HG02763 (cell line): ENCODE measurements around the gene ZNF618.

ENCODE experiments used
- ATAC-seq: cut with Tn5 transposase; IDR thresholded peaks from one replicate; pipeline ENCODE4 v1.9.1; 2021; ENCODE audit warnings: mild to moderate bottlenecking, moderate library complexity; ENCODE audit not compliant: unreplicated experiment

The ZNF618 gene

DNA sequence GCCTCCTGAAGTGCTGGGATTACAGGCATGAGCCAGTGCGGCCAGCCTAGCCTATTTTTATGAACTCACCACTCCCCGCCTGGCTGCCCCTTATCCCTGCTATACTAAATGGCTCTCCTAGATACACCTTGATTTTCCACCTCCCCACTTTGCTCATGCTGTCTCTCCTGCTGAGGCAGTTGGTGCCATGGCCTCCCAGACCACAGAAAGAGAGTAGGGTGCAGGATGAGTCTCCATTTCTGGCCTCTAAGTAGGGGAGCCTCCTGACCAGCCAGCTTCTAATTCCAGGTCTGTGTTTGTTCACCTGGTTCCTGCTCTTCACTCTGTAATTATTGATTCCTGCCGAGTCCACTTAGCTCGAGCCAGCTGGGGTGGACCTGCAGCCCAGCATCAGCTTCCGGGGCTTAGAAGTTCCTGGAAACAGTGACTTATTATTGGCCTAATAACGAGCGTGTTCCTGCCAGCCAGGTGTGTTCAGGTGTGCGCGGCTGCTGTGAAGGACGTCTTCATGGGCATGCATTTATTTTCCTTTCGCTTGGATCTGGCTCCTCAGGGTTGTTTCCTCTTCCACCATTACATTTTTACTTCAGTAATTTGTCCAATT is 34.0 kb downstream of the ZNF618 start:
- ATAC-seq: no peak

DNA sequence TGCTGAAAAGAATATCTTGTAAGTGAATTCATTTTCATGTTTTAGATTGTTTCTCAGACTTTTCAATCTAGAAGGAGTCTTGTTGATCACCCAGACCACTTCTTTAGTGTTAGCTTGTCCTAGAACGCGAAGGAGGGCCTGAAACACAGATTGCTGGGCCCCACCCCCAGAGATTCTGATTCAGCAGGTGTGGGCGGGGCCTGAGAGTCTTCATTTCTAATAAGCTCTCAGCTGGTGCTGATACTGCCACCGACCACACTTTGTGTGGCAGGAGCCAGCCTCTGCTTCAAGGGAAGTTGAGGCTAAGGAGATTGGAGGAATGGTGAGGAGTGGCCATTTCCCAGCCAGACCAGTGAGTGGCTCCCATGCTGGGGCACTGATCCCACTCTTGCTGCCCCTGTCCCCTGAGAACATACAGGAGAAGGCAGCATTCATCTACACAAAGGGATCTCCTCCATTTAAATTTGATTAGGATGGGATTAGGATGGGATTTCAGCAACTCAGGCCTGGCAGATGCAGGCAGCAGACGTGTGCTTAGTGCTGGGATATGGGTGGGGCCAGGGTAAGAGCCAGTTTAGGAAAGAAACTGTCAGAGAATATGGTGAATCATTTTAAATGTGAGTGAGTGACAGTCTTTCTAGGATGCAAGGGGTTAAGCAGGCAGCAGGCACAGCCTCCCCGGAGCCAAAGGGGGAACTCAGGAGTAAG is 35.9 kb downstream of the ZNF618 start:
- no peak for ATAC-seq

DNA sequence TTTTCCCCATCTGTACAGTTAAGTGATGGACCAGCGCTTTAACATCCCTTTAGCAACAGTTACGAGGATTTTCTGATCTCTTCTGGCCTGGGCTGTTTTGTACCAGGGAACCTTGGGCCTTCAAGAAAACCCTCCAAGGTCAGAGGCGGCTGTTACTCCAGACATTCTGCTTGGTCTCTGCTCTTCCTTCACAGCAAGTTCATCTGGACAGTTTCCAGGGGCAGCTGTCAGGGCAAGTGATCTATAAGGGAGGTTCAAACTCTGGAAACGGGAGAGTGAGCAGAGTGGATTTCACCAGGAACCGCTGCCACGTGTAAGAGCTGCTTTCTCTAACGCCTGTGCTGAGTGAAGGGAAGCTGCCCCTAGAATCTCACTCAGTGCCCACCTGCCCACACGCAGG is 36.7 kb downstream of the ZNF618 start:
- no peak for ATAC-seq

DNA sequence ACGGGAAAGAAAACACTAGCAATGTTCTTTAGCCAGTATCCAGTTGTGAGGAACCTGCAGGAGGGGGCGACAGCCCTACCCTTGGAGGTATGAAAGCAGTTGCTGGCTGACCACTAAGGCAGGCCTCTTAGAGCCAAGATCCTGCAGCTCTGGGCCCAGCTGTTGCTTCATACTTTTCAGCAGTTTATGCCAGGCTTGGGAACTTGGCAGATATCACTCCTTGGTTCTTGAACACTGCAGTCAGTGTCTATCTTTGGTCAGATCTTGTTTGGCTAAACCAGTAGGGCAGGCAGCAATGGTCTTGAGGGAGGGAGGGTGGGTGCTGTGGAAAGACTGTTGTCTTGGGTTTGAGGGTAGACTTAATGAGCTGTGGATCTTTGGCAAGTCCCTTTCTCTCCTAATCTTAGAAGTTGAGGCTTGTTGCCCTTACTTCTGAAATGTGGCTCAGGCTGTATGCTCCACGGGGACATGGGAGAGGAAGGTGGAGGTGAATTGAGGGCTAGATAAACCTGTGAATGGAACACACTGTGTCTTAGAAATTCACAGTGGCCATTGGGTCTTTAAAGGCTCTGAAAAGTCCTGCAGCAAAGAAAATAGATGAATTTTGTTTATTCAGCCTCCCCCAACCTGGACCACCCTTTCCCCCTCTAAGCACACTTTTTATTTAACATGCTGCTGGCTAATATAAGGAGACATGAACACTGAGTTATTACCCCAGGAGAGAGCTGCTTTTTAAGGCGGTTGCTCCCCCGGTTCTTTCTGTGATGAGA is 37.5 kb downstream of the ZNF618 start:
- ATAC-seq: no peak

DNA sequence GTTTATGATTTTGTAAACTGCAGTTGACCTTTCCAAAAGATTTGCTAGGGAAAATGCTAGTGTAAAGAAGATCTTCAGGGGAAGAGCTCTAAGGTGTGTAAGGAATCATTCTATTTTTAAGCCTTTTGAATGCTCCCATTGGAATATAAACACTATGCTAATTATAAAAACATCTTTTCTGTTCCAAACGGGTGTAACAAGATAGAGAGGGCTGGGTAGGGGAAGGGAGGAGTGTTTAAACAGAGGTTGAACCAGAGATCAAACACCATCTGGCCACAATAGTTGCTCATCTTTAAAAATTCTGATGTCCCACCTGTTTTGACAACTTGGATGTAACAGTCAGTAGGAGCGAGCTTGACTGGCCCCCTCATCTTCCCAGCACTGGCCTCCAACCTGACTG is 38.4 kb downstream of the ZNF618 start:
- no peak for ATAC-seq

DNA sequence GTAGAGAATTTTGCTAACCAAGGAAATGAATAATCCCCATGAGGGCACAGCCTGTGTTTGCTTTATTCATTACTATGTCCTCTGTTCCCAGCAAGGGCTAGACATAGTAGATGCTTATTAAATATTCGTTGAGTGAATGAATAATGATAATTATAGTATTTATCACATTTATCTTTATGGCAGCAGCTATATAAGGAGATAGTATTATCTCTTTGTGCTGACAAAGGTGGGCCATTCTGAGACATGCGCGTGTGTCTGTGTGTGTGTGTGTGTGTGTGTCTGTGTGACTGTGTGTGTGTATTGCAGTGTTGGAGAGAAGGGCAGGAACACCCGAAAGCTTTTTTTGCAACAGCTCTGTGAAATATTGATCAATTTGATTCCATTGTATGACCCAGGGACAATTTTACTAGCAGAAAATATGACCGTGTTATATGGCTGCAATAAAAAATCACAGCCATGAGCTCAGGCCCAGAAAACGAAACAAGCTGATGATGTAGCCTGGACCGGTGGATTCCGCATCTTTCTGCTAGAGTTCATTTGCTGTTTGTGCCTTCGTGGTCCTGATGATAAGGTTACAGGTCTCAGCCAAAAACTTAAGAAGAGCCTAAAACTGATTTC is 39.8 kb downstream of the ZNF618 start:
- ATAC-seq: no peak

DNA sequence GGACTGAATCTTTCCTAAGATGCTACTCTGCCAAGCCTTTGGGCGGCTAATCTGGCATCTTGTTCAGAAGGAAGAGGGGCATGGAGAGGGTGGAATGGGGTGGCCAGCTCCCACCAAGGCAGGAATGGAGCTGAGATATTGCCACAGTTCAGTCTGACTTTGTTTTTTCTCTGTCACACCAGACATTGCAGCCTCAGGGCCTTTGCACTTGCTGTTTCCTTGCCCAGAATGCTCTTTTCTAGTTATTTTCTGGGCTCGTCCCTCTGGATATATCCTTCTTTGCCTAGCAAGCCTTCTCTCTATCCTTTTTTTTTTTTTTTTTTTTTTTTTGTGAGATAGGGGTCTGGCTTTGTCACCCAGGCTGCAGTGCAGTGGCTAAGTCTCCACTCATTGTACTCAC is 40.8 kb downstream of the ZNF618 start:
- ATAC-seq: no peak

DNA sequence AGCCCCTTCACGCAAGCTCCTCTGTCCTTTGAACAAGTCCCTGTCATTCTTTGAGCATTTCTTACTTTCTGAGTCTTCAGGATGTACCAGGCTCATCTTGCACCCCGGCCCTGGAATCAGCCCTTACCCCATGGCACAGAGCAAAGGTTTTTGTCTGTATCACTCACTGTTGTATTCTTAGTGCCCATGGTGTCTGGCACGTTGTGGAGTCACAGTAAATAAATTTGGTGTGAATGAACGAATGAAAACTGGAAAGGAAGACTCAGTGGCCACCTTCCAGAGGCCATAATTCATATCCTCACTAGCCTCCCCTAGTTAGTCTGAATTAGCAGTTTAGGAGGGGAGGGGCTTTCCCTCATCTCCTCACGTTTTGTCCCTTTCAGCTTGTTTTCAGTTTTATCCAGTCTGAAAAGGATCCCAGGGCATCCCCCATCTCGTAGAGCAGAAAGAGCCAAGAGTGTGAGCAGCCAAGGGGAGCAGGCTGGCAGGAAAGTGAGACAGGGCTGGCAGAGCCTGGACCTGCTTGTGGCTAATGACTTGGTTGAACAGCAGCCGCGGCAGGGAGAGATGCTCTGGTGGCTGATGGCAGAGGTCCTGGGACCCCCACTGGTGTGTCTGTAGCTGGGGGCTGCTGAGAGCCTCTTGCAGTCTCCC is 42.7 kb downstream of the ZNF618 start:
- no peak for ATAC-seq

DNA sequence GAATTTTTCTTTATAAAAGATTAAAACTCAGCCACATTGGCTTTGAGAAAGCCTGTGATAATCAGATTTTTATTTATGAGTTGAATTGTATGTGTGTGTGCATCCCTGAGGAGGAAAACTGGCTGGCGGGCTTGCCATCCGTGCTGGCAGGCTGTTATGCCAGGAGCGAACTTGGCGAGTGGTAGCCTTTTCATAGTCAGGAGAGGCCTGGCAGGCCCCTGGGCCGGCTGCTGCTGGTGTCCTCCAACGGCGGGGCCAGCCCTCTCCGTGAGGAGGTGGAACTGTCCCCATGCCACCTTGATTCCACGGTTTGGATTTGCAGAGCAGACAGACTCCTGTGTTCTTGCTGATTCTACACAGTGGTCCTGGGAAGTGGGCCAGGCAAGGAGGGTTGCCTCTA is 43.3 kb downstream of the ZNF618 start:
- ATAC-seq: no peak

DNA sequence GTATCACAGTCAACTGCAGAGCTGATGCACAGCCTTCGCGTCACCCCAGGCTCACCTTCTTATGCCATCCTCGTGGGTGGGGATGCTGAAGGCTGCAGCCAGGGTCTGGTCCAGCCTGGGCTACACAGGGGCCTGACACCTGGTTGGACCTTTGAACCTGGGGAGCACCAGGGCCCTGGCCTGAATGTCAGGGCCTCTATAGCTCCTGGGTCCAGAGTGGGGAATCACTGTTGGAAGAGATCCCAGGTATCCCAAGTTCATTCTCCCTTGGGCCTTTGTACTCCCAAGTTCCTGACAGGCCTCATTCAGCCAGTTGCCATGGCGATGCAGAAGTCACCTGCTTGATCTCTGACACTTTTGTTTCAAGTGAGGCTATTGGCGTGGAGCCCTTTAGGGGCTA is 43.8 kb downstream of the ZNF618 start:
- ATAC-seq: no peak

DNA sequence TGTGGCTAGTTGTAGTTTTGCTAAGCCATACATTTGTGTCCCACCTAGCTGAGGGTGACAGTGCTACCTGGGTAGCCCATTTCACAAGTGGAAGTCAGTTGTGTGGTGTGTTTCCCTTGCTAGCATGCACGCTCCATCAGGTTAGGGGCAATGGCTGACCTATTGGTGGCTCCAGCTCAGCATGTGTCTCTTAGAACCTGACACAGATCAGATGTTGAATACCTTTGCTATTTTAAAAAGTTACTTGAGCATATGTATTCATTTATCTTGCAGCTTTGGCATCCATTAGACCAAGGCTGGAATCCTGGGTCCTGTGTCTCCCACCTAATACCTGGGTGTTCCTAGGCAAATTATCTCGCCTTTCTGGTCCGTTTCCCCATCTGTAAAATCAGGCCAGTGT is 44.8 kb downstream of the ZNF618 start:
- no peak for ATAC-seq

DNA sequence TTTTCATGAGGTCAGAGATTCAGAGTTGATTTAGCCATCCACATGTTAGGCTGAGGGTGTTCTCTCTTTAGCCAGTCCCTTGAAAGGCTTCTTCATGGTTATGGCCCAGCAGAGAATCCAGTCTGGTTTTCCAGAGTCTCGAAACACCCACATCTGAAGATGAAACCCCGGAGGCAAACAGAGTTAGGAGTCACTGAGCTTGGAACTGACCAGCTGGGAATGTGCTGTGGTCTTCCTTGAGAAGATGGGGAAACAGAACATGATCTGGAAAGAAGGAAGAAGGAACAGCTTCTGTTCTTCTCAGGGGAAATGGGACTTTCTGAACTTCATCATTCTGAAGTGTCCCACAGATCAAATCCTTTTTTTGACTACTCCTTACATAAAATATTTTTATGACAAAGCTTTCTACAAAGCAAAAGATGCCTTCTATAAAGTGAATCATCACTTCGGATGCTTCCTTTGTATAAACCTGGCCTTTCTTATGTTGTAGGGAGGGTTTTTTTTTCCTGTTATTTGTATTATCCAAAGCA is 45.4 kb downstream of the ZNF618 start:
- no peak for ATAC-seq

DNA sequence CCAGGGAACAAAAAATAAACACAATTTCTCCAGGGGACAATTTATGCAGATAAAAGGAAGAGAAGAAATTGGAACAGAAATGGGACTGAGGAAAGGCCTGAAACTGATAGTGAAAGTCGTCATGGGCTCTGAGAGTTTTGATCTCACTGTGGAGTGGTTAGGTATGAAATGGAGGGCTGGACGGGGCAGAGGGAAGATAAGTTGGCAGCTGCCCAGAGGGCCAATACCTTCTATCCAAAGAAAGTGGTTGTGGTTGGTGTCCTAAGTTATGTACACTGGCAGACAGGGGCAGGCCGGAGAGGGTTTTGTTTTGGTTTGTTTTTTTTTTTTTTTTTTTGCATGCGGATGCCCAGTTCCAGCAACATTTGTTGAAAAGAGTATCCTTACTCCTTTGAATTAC is 46.1 kb downstream of the ZNF618 start:
- ATAC-seq: no peak

DNA sequence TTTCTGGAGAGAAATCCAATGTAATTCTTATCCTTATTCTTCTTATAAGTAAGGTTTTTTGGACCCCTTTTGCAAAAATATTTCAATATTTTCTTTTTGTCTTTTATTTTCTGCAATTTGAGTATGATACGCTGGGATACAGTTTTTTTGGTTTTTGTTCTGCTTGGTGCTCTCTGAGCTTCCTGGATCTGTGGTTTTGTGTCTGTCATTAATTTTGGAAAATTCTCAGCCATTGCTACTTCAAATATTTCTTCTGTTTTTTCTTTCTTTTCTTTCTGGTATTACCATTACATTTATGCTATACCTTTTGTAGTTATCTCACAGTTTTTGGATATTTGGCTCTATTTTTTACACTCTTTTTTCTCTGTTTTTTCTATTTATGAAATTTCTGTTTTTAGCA is 50.1 kb downstream of the ZNF618 start:
- no peak for ATAC-seq

DNA sequence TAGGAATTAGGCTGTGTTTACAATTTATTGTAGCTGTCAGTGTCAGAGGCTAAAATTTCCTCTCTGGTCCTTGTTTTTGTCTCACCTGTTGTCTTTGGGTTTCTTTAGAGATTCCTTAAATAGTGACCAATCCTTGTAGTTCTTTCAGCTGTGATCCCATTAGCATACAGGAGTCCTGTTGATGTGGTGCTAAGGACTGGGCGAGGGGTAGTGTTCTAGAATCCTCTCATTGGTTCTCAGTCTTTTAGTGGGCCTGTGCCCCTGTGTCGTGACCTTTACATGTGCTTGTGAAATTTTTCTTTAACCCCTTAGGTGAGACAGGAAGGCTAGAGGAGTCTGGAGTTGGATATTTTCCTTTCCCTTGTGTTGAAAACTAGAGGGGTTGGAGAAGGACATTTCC is 51.2 kb downstream of the ZNF618 start:
- no peak for ATAC-seq

DNA sequence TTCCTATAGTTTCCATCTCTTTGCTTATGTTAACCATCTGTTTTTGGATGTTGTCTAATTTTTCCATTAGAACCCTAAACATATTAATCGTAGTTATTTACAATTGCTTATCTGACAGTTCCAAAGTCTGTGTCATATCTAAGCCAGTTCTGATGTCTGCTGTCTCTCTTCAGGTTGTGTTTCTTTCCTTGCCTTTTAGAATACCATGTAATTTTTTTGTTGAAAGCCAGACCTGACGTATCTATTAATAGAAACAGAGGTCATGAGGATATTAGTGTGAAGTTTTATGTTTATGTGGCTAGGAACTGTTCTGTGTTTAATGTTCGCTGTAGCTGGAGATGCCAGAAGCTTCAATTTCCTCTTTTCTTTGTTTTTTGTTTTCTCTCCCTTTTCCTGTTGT is 52.2 kb downstream of the ZNF618 start:
- no peak for ATAC-seq

DNA sequence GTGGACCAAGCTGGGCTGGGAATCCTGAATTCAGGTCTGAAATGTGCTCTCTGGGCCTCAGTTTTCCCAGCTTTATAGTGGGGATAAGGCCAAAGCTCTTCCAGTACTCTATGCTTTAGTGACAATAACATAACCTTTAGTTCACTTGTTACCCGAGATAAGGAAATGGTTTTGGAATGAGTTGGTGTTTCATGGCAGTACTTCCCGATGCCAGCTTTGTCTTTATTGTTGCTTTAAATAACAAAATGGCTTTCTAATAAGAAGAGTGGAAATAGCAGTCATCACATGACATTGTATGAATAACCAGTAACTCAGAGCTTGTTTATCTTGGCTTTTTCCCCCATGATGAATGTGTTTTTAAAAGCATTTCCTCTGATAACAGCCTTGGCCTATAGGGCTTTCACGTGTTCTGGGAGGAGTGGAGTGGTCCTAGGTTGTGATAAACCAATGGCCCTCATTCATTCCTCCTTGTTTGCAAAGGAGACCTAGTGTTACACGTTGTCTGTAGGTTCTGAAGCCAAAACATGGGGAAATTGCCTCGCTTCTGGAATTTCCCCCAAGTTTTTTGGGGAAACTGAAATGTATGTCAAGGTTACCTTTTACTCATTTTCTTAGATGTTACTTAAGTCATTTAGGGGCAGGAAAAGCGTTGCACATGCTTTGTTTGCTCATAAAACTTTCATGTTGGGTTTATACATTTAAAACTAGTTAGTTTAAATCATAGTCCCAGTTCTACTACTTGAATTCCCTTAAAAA is 53.7 kb downstream of the ZNF618 start:
- ATAC-seq: no peak

DNA sequence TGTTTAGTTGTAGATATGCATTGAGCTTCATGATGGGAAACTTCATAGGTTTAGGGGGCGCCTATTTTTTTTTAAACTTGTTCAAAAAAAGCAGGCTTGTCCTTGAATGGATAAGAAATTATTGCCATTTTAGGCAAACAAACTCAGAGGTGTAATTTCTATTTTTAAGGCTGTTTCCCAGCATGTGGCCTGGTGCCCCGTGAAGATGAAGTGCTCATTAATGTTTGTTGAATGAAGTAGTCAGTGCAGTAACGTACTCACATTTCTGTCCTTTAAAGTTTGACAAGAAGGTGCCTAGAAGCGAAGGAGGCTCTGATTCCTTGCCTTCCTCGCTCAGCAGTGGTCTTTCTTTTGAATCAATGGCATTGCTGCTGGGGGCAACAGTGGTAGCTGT is 54.3 kb downstream of the ZNF618 start:
- ATAC-seq: no peak

DNA sequence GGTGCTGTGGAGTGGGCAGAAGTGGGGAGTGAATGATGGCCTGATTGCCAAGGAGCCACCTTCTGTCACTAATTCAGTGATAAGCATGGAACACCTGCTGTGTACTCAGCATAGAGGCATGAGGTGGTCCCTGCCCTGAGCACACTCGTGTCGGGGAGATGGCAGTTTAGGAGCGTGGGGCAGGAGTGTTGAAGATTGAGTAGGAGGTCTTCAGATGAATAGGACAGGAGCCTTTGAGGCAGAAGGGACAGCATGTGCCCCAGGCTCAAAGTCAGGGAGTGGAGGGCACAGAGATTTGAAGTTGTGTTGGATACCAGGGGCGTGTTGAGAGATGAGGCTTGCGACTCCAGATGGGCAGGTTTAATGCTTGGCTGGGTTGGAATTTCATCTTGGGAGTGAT is 55.0 kb downstream of the ZNF618 start:
- ATAC-seq: no peak

DNA sequence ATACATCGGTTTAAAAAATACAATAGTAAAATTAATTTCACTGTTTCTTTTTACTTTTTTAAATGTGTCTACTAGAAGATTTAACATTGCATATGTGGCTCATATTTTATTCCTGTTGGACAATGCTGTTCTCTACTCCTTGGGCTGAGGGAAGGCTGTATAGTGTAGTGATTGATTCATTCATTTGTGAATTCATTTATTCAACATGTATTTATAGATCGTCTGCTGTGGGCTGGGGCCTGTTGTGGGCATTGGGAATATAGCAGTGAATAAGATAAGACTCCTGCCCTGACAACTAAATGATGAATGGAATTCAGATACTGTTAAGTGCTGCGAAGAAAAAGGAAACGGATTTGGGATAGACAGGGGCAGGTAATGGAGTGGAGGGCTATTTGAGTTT is 55.7 kb downstream of the ZNF618 start:
- ATAC-seq: no peak
